ACC112 (cell line): ENCODE results near the gene GRIK4.

ENCODE experiments used
- H2AFZ ChIP-seq: fragments of 200-600 bp; sonication (generic); one replicate; pipeline ENCODE4 v1.6.0; 2017; ENCODE audit warnings: antibody characterized with exemption, low read length; ENCODE audit not compliant: unreplicated experiment
- H3K27ac ChIP-seq: fragments of 200-600 bp; sonication (generic); 2 replicates; pipeline ENCODE4 v1.5.1; 2014; ENCODE audit warnings: low read depth, mild to moderate bottlenecking, antibody characterized with exemption, low read length, moderate library complexity
- H3K27me3 ChIP-seq: fragments of 200-600 bp; sonication (generic); 2 replicates; pipeline ENCODE4 v1.6.1; 2014; ENCODE audit warnings: mild to moderate bottlenecking, antibody characterized with exemption, low read length, moderate library complexity, mixed read lengths; ENCODE audit not compliant: insufficient read depth
- H3K36me3 ChIP-seq: fragments of 200-600 bp; sonication (generic); 2 replicates; pipeline ENCODE4 v1.6.1; 2016; ENCODE audit warnings: mild to moderate bottlenecking, antibody characterized with exemption, low read length, moderate library complexity, mixed read lengths; ENCODE audit not compliant: insufficient read depth
- H3K4me1 ChIP-seq: fragments of 200-600 bp; sonication (generic); one replicate; pipeline ENCODE4 v1.6.1; 2016; ENCODE audit warnings: low read length, mixed read lengths; ENCODE audit not compliant: insufficient read depth, unreplicated experiment, control insufficient read depth
- H3K4me3 ChIP-seq: fragments of 200-600 bp; sonication (generic); 2 replicates; pipeline ENCODE4 v1.5.1; 2014; ENCODE audit warnings: mild to moderate bottlenecking, low read depth, low read length
- H3K79me2 ChIP-seq: fragments of 200-600 bp; sonication (generic); one replicate; pipeline ENCODE4 v1.6.0; 2016; ENCODE audit warnings: low read length; ENCODE audit not compliant: control insufficient read depth, unreplicated experiment, insufficient read depth

The GRIK4 gene

DNA sequence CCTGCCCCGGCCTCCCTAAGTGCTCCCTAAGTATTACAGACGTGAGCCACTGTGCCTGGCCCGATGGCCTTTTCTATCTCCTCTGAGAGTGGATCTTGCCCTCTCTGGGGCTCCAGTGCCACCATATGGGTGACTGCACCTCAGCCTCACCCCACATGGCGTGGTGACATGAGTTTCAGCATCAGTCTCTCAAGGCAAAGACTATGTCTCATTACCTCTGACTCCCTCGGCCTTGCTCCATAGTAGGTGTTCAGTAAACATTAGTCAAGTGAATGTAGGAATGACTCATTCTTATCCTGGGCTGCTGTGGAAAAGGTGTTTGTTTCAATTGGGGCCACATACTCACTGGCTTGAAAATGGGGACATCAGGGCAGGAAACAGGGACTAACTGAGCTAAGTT is 168.8 kb downstream of the GRIK4 start:
- H2AFZ ChIP-seq: no peak overlapping the region
- H3K36me3 ChIP-seq: no peaks in the 10 kb centered on the region
- no peak overlapping the region for H3K27ac ChIP-seq
- no peaks in the 10 kb centered on the region for H3K79me2 ChIP-seq
- H3K27me3 ChIP-seq: peaks cover 51% of the 10 kb centered on the region
- H3K4me1 ChIP-seq: no peaks in the 10 kb centered on the region
- H3K4me3 ChIP-seq: no peak overlapping the region

DNA sequence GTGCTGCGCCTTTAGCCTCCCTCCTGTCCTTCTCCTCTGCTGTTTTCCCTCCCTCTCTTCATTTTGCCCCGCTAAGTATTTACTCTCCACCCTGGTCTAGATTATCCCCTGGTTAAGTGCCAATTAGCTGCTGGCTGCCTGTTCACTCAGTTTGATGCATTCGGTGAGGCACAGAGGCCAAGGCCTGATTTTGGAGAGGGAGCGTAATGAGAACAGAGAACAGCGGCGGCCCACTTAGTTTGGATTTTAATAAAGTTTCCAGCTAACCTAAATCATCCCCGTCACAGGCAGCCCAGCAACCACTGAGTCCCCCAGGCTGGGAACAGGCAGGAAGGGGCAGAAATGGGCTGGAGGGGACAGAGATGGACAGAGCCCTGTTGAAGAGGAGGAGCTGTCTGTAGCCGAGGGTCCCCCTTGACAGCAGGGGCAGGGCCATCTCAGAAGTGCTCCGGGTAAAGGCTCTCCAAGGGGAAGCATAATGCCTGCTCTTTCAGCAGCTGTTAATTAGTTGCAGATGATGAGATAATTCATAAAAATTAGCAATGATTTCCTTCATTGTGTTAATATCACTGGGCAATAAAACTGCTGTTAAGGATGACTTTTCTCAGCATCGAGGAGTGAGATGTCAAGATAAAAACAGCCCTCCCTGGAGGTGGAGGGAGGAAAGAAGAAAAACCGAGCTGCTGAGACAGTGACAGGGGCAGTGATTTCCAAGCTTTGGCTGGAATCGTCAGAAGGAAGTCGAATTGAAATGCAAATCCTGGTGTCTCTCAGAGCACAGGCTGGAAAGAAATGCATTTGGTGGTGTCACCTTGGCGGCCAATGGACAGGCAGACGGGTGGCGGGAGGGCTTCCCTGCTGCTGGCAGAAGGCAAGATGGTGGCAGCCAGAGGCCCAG is 170.1 kb downstream of the GRIK4 start:
- Histone ChIP-seq H3K36me3 (no peaks in the 10 kb centered on the region), H3K4me3 (no peak overlapping the region), H2AFZ (no peak overlapping the region)

DNA sequence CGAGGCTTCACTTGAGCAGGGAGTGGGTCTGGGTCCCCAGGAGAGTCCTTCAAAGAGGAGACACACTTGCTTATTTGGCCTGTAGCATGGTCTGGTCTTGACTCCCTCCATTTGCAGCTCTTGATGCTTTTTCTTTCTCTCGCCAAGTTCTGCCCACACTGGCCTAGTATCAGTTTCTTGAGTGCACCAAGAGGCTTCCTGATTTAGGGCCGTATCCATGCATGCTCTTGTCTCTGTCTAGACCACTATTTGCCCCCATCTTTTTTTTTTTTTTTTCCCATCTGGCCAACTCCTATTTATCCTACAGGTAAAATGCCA is 170.7 kb downstream of the GRIK4 start:
- Histone ChIP-seq H3K27me3 (peaks cover 52% of the 10 kb centered on the region), H2AFZ (no peak overlapping the region), H3K79me2 (no peaks in the 10 kb centered on the region), H3K4me3 (no peak overlapping the region), H3K4me1 (no peaks in the 10 kb centered on the region), H3K36me3 (no peaks in the 10 kb centered on the region), H3K27ac (no peak overlapping the region)

More for the DNA sequence above, 170.1 kb downstream of the GRIK4 start:
- Histone ChIP-seq H3K27ac (no peak overlapping the region), H3K27me3 (peaks cover 51% of the 10 kb centered on the region), H3K4me1 (no peaks in the 10 kb centered on the region), H3K79me2 (no peaks in the 10 kb centered on the region)

DNA sequence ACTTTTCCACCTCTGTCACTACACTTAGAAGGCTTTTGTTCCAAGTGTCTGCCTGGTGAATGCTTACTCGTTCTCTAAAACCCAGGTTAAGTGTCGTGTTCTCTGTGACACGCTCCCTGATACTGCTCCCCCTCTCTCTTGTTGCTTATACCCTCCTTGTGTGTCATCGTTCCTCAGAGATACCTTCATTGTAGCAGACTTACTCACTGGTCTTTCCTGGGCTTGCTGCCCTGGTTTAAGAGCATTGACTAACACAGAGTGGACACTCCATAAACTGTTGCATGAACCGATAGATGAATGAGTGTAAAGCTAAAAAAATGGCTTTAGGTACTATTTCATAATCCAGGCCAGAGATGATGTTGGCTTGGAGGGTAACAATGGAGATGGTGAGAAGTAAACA is 171.3 kb downstream of the GRIK4 start:
- H3K4me1 ChIP-seq: no peaks in the 10 kb centered on the region
- no peak overlapping the region for H3K4me3 ChIP-seq
- no peaks in the 10 kb centered on the region for H3K79me2 ChIP-seq
- no peak overlapping the region for H3K27ac ChIP-seq
- no peaks in the 10 kb centered on the region for H3K36me3 ChIP-seq
- H3K27me3 ChIP-seq: peaks cover 52% of the 10 kb centered on the region
- no peak overlapping the region for H2AFZ ChIP-seq

DNA sequence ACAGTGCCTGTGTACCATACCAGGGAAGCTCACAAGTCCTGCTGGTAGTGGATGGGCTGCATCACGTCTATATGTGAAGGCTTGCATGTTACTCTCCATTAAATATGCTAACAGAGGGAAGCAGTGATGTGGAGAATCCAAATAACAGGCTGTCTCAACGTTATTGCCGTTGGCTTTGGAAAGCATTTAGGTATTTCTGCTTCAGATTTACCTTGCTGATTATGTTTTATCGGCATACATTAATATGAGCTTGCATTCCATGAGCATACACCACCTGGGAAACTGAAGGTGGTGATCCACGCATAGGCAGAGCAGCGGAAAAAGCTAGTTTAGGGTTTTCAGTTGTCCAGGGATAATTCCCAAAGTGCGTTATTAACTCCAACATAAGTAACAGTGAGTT is 175.0 kb downstream of the GRIK4 start:
- Histone ChIP-seq H3K79me2 (no peaks in the 10 kb centered on the region), H3K27me3 (peaks cover 82% of the 10 kb centered on the region), H2AFZ (no peak overlapping the region)

DNA sequence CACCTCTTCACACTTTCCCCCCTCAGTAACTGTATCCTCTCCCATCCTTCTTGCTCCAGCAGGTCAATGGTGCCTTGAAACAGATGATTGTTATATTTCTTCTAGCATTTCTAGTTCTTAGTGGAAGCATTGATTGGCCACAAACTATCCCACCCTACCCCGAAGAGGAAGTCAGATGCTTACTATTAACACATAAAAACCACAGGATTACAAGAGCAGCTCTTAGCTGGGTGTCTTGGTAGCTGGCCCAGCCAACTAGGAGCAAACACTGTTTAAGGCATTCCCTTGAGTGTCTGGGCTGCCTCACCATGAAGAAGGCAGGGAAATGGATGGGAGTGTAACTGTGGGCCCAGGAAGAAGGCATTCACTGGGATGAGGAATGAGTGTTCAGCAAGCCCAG is 176.6 kb downstream of the GRIK4 start:
- H3K36me3 ChIP-seq: no peaks in the 10 kb centered on the region
- peaks cover 76% of the 10 kb centered on the region for H3K27me3 ChIP-seq
- H3K4me1 ChIP-seq: no peaks in the 10 kb centered on the region
- no peaks in the 10 kb centered on the region for H3K79me2 ChIP-seq
- H3K27ac ChIP-seq: no peak overlapping the region
- no peak overlapping the region for H3K4me3 ChIP-seq
- no peak overlapping the region for H2AFZ ChIP-seq

More for the DNA sequence above, 175.0 kb downstream of the GRIK4 start:
- Histone ChIP-seq H3K27ac (no peak overlapping the region), H3K36me3 (no peaks in the 10 kb centered on the region), H3K4me3 (no peak overlapping the region), H3K4me1 (no peaks in the 10 kb centered on the region)

DNA sequence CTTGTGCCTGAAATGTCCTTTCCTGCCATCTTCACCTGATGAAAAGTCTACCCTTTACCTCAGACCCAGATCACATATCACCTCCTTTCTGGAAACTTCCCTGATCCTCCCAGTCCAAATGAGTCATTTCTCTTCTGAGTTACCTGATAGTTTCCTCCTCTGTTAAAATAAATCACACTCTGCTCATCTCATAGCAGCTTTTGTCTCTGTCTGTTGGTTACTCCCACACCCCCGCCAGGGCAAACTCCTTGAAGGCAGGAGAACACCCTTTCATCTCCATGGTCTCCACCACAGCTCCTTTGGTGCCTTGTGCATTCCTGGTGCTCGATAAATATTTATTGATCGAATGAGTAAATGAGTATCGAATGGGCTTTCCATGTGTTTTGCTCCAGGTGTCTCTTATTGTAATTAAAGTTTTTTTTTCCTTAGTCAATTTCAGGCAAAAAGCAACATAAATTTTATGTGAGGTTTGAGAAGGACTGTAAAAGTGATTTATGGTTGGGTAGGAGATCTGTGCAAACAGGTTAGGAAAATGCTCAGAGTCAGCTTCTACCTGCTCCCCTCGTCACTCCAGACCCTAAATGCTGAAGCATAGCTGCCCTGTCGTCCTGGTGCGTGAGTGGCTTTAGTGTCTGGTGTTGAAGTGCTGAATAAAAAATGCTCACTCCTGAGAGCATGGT is 178.2 kb downstream of the GRIK4 start:
- Histone ChIP-seq H3K4me1 (no peaks in the 10 kb centered on the region), H3K36me3 (no peaks in the 10 kb centered on the region), H3K79me2 (no peaks in the 10 kb centered on the region), H3K27ac (no peak overlapping the region), H3K4me3 (no peak overlapping the region), H2AFZ (no peak overlapping the region), H3K27me3 (peaks cover 66% of the 10 kb centered on the region)

DNA sequence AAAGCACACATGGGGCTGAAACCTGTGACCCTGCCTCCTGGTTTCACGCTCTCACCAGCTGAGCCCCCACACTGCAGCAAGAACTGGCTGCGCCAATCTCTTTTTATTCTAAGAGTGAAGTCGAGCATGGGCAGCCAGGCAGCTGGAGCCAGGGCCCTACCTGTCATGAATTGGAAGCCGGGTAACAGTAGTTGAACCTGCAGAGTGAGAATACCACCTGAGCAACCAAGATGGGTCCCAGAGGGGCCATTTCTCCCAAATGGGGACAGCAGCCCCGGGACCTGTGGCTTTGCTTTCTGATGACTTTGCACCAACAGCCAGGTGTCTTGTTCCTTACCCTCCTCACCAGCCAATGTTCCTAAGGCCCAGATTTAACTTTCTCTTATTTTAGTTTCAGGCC is 178.9 kb downstream of the GRIK4 start:
- H2AFZ ChIP-seq: no peak overlapping the region
- no peak overlapping the region for H3K4me3 ChIP-seq
- H3K27ac ChIP-seq: no peak overlapping the region
- no peaks in the 10 kb centered on the region for H3K4me1 ChIP-seq
- peaks cover 66% of the 10 kb centered on the region for H3K27me3 ChIP-seq
- no peaks in the 10 kb centered on the region for H3K36me3 ChIP-seq
- no peaks in the 10 kb centered on the region for H3K79me2 ChIP-seq

DNA sequence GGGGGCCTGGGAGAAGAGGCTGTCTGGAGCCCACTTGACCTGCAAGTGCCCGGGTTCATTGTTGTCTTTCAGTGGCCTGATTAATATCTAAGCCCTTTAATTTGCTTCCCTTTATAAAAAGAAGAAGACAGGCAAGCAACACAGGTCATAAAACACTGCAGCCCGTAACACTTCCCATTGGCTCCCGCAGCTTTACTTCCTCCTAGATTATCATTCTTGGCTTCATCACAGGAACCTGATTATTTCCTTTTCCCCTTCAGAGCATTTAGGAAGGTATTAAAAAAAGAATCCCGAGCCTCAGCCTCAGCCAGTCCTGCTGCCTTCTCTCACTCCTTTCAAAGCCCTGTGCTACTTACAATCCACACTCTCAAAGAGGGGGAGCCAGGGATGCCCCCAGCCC is 183.2 kb downstream of the GRIK4 start:
- no peak overlapping the region for H3K27ac ChIP-seq
- H3K79me2 ChIP-seq: no peaks in the 10 kb centered on the region
- H3K4me1 ChIP-seq: no peaks in the 10 kb centered on the region
- H3K36me3 ChIP-seq: no peaks in the 10 kb centered on the region
- H3K4me3 ChIP-seq: no peak overlapping the region
- no peak overlapping the region for H2AFZ ChIP-seq
- peaks cover 26% of the 10 kb centered on the region for H3K27me3 ChIP-seq

DNA sequence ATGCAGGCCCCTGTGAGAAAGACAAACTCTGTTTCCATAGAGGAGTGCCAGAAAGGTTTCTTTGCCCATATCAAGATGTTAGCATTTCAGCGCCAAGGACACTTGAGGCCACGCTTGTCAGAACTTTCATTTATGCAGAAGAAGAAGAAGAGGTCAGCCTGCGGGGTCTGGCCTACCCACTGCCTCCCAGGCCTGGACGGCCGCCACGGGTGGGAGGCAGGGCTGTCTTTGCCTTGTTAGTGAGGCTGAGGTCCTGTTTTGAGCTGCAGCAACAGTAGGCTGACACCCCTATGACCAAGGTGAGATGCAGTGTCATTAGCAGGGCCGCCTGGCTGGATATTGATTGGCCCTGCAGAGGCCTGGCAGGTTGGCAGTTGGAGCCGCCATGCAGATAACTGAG is 183.9 kb downstream of the GRIK4 start:
- no peaks in the 10 kb centered on the region for H3K4me1 ChIP-seq
- H2AFZ ChIP-seq: no peak overlapping the region
- H3K4me3 ChIP-seq: no peak overlapping the region
- no peaks in the 10 kb centered on the region for H3K79me2 ChIP-seq
- no peaks in the 10 kb centered on the region for H3K36me3 ChIP-seq
- no peak overlapping the region for H3K27ac ChIP-seq
- H3K27me3 ChIP-seq: peaks cover 19% of the 10 kb centered on the region

DNA sequence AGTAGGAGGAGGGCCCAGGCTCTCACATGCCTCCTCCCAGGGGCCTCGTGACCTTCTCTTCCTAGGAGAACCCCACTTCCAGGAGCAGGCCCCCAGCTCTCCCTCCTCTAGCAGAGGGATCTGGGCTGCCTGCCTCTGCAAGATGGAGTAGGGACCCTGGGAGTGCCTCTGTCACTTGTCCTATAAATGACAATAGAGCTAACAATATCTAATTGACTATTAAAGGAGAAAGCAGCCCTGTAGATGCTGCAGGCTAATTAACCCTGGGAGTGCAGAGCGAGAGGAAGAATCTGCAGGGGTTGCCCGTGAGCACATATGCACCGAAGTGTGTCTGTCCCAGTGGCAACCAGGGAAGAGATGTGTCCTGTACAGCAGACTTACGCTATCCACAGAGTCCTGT is 184.4 kb downstream of the GRIK4 start:
- Histone ChIP-seq H3K4me3 (no peak overlapping the region), H3K79me2 (no peaks in the 10 kb centered on the region), H3K27ac (no peak overlapping the region), H3K27me3 (peaks cover 16% of the 10 kb centered on the region), H2AFZ (no peak overlapping the region), H3K4me1 (no peaks in the 10 kb centered on the region), H3K36me3 (no peaks in the 10 kb centered on the region)
